Endothelial cell of umbilical vein (primary cell): Measurements from ENCODE around the gene S100Z.

Experiments used
- EZH2 ChIP-seq: IDR thresholded peaks from 2 replicates; pipeline ENCODE4 v1.6.1; 2012; ENCODE audit warnings: borderline replicate concordance, low read depth, mild to moderate bottlenecking, moderate library complexity, low read length, inconsistent platforms; ENCODE audit not compliant: severe bottlenecking
- FOS ChIP-seq: IDR thresholded peaks from 2 replicates; pipeline ENCODE4 v1.6.1; 2011; ENCODE audit warnings: mild to moderate bottlenecking, low read length, moderate library complexity, borderline replicate concordance; ENCODE audit not compliant: insufficient read depth
- GATA2 ChIP-seq: IDR thresholded peaks from 2 replicates; pipeline ENCODE4 v1.7.0; 2011; ENCODE audit warnings: low read depth, mild to moderate bottlenecking, moderate library complexity, mixed read lengths, low read length; ENCODE audit not compliant: insufficient read length, insufficient read depth
- JUN ChIP-seq: IDR thresholded peaks from 2 replicates; pipeline ENCODE4 v1.6.1; 2011; ENCODE audit warnings: borderline replicate concordance, low read depth; ENCODE audit not compliant: insufficient read length, insufficient read depth
- MYC ChIP-seq: IDR thresholded peaks from one replicate; pipeline ENCODE4 v1.6.1; 2011; ENCODE audit warnings: mild to moderate bottlenecking, low read depth, low read length
- POLR2A ChIP-seq: IDR thresholded peaks from 2 replicates; pipeline ENCODE4 v1.6.1; 2012; ENCODE audit warnings: low read depth, mild to moderate bottlenecking, control low read depth, low read length
- POLR2AphosphoS5 ChIP-seq: IDR thresholded peaks from 2 replicates; pipeline ENCODE4 v1.6.1; 2012; ENCODE audit warnings: low read depth, mild to moderate bottlenecking, control low read depth, low read length, moderate library complexity; ENCODE audit not compliant: insufficient read depth
- TF ChIP-seq, protein P1 (sequence below), 2 donors: IDR thresholded peaks; 1 replicate in 1 of 2; 2 replicates in 1 of 2; pipeline ENCODE4 v1.5.1; 2011; ENCODE audit warnings: low read length in 2 of 2, mild to moderate bottlenecking in 2 of 2, moderate library complexity in 2 of 2, control low read depth in 1 of 2, inconsistent platforms in 1 of 2, low read depth in 1 of 2; ENCODE audit not compliant: insufficient read depth in 1 of 2; ENCODE audit errors: extremely low read depth in 1 of 2
- TF ChIP-seq, protein P2 (sequence below): IDR thresholded peaks from 2 replicates; pipeline ENCODE4 v1.6.1; 2011; ENCODE audit not compliant: insufficient read depth, insufficient read length

DNA sequence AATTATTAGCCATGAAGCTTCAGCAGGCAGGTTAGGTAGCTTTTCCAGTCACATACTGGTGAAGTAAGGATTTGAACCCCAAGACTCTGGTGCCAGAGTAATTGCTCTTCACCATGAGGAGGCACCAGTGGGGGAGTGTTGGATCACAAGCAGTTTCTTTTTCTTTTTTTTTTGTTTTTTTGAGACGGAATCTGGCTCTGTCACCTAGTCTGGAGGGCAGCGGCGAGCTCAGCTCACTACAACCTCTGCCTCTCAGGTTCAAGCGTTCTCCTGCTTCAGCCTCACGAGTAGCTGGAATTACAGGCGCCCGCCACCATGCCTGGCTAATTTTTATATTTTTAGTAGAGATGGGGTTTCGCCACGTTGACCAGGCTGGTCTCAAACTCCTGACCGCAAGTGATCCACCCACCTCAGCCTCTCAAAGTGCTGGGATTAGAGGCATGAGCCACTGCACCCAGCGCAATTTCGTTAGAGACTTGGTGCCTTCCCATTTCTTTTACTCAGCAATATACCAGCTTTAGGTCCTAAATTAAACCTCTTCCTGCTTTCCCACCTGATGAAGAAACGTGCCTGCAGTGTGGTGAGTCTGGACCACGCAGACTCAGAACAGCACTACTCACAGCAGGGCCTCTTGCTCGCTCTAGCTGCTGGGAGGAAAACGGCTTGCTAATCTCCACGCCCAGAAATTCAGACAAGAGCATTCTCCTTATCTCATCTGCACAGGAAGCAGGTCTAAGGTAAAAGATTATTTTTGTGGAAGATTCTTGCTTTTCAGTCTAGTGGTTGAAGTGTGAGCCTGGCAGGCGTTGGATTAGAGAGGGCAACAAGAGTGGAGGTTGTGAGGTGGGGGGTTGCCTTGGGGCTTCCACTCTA, at the start of gene S100Z:
- TF ChIP-seq POLR2A (no peak), EZH2 (no peak), POLR2AphosphoS5 (no peak), GATA2 (no peak), MYC (no peak), FOS (no peak), JUN (no peak)
- TF ChIP-seq, protein P1, sequence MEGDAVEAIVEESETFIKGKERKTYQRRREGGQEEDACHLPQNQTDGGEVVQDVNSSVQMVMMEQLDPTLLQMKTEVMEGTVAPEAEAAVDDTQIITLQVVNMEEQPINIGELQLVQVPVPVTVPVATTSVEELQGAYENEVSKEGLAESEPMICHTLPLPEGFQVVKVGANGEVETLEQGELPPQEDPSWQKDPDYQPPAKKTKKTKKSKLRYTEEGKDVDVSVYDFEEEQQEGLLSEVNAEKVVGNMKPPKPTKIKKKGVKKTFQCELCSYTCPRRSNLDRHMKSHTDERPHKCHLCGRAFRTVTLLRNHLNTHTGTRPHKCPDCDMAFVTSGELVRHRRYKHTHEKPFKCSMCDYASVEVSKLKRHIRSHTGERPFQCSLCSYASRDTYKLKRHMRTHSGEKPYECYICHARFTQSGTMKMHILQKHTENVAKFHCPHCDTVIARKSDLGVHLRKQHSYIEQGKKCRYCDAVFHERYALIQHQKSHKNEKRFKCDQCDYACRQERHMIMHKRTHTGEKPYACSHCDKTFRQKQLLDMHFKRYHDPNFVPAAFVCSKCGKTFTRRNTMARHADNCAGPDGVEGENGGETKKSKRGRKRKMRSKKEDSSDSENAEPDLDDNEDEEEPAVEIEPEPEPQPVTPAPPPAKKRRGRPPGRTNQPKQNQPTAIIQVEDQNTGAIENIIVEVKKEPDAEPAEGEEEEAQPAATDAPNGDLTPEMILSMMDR (IDR thresholded peaks at IDR 0.05; ENCODE audit: extremely low read depth in 1 of 2, insufficient read depth in 1 of 2, low read depth in 1 of 2, low read length in 2 of 2), result no peak
- TF ChIP-seq, protein P2, sequence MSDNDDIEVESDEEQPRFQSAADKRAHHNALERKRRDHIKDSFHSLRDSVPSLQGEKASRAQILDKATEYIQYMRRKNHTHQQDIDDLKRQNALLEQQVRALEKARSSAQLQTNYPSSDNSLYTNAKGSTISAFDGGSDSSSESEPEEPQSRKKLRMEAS, result no peak
